Measurements from ENCODE around the gene CCDC148. TPM values are rescaled to one million over a fixed set of nuclear protein-coding genes. Genes with fewer than 3 reads are reported as not detected.
"Not testable (repeated sequence)": the region's sequence is repeated elsewhere in the genome, so short reads cannot be mapped to it uniquely, and the experiment has no call there.

CCDC148 gene
- total RNA-seq, 2 experiments from 2014 or later, result not detected

DNA sequence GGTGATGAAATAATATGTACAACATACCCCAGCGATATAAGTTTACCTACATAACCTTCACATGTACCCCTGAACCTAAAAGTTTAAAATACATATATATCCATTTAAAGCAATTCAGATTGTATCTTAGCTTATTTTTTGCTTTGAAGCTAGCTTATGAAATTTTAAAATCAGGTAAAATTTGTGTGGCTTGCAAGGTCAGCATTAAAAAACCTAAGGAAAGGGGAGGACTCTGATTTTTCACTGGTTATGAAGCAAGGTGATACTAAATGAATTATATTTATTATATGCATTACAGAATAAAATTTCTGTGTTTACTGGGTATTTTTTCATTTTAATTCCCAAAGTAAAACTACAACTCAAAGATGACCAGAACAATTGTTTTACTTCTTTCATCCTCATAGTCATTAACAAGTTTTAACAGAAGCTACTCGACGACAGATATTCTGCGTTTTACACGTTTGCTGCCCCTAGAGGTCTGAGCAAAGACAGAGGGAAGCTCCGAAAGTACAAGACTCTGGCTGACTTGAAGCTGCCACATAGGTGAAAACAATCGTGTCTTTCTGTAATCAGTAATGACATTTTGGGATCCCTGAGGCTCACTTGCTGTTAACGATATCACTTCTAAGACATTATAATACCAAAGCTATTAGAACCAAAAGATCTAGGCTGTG, 17.3 kb upstream of the CCDC148 start:
- TF ChIP-seq, protein P1, sequence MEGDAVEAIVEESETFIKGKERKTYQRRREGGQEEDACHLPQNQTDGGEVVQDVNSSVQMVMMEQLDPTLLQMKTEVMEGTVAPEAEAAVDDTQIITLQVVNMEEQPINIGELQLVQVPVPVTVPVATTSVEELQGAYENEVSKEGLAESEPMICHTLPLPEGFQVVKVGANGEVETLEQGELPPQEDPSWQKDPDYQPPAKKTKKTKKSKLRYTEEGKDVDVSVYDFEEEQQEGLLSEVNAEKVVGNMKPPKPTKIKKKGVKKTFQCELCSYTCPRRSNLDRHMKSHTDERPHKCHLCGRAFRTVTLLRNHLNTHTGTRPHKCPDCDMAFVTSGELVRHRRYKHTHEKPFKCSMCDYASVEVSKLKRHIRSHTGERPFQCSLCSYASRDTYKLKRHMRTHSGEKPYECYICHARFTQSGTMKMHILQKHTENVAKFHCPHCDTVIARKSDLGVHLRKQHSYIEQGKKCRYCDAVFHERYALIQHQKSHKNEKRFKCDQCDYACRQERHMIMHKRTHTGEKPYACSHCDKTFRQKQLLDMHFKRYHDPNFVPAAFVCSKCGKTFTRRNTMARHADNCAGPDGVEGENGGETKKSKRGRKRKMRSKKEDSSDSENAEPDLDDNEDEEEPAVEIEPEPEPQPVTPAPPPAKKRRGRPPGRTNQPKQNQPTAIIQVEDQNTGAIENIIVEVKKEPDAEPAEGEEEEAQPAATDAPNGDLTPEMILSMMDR (IDR thresholded peaks at IDR 0.05), result no peak
- Mint-ChIP-seq H3K27me3 (no peaks in the 10 kb centered on the region), H3K9me3 (peaks cover 3% of the 10 kb centered on the region), H3K4me3 (no peak overlapping the region), H3K27ac (no peak overlapping the region), H3K4me1 (ENCODE audit: low read depth) (peaks cover 15% of the 10 kb centered on the region), H3K36me3 (ENCODE audit: low read depth) (peaks cover 12% of the 10 kb centered on the region)
- POLR2A ChIA-PET, result no interaction called here
- ATAC-seq (no peak), DNase-seq (no peak)
- CTCF ChIA-PET, result interaction anchor here (1.3 kb wide), 2 partner anchors 9 to 15 kb away, joined by 3 to 4 read pairs; no protein-coding TSS in a partner anchor
- intact Hi-C loops (cut with micrococcal nuclease), result no loop called here

DNA sequence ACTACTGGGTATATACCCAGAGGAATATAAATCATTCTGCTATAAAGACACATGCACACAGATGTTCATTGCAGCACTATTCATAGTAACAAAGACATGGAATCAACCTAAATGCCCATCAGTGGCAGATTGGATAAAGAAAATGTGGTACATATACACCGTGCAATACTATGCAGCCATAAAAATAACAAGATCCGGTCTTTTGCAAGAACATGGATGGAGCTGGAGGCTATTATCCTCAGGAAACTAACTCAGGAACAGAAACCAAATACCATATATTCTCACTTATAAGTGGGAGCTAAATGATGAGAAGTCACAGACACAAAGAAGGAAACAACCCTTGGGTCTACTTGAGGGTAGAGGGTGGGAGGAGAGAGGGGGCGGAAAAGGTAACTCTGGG, 16.7 kb upstream of the CCDC148 start:
- CTCF ChIA-PET, result interaction anchor here (1.3 kb wide), 2 partner anchors 8 to 14 kb away, joined by 3 to 4 read pairs; no protein-coding TSS in a partner anchor
- H3K27ac Mint-ChIP-seq; H3K27me3 Mint-ChIP-seq; ATAC-seq; DNase-seq; POLR2A ChIA-PET; intact Hi-C loops (cut with micrococcal nuclease); H3K4me3 Mint-ChIP-seq; H3K9me3 Mint-ChIP-seq: not testable (repeated sequence)
- H3K36me3 Mint-ChIP-seq (ENCODE audit: low read depth), result peaks cover 12% of the 10 kb centered on the region
- H3K4me1 Mint-ChIP-seq (ENCODE audit: low read depth), result peaks cover 14% of the 10 kb centered on the region

DNA sequence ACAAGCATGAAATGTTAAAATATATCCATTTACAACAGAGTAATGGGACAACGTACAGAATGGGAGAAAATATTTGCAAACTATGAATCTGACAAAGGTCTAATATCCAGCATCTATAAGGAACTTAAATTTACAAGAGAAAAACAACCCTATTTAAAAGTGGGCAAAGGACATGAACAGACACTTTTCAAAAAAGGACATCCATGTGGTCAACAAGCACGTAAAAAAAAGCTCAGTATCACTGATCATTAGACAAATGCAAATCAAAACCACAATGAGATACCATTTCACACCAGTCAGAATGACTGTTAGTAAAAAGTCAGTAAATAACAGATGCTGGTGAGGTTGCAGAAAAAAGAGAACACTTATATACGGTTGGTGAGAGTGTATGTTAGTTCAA, 16.3 kb upstream of the CCDC148 start:
- H3K27ac Mint-ChIP-seq; H3K4me3 Mint-ChIP-seq; H3K27me3 Mint-ChIP-seq; DNase-seq; POLR2A ChIA-PET; ATAC-seq; H3K9me3 Mint-ChIP-seq; intact Hi-C loops (cut with micrococcal nuclease): not testable (repeated sequence)
- Mint-ChIP-seq H3K4me1 (ENCODE audit: low read depth) (peaks cover 10% of the 10 kb centered on the region), H3K36me3 (ENCODE audit: low read depth) (peaks cover 12% of the 10 kb centered on the region)
- CTCF ChIA-PET, result interaction anchor here (1.3 kb wide), 2 partner anchors 8 to 14 kb away, joined by 3 to 4 read pairs; no protein-coding TSS in a partner anchor

DNA sequence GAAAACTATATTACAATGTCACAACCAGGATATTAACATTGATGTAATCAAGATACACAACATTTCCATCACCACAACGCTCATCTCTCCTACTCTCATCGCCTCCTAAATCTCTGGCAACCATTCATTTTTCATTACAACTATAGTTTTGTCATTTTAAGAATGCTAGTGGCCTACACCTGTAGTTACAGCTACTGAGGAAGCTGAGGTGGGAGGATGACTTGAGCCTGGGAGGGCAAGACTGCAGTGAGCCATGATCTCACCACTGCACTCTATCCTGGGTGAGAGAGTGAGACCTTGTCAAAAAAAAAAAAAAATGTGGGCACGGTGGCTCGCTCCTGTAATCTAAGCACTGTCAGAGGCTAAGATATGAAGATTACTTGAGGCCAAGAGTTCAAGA, 10.7 kb upstream of the CCDC148 start:
- ChIA-PET CTCF (interaction anchor here (1.1 kb wide), 1 partner anchor 10 kb away, joined by 3 read pairs; no protein-coding TSS in a partner anchor), POLR2A (no interaction called here)
- Mint-ChIP-seq H3K9me3 (no peaks in the 10 kb centered on the region), H3K4me1 (ENCODE audit: low read depth) (no peaks in the 10 kb centered on the region), H3K27ac (no peak overlapping the region), H3K36me3 (ENCODE audit: low read depth) (peaks cover 8% of the 10 kb centered on the region), H3K27me3 (no peaks in the 10 kb centered on the region), H3K4me3 (no peak overlapping the region)
- intact Hi-C loops (cut with micrococcal nuclease), result no loop called here
- TF ChIP-seq, protein P1 (IDR thresholded peaks at IDR 0.05), result no peak
- DNase-seq (no peak), ATAC-seq (no peak)

DNA sequence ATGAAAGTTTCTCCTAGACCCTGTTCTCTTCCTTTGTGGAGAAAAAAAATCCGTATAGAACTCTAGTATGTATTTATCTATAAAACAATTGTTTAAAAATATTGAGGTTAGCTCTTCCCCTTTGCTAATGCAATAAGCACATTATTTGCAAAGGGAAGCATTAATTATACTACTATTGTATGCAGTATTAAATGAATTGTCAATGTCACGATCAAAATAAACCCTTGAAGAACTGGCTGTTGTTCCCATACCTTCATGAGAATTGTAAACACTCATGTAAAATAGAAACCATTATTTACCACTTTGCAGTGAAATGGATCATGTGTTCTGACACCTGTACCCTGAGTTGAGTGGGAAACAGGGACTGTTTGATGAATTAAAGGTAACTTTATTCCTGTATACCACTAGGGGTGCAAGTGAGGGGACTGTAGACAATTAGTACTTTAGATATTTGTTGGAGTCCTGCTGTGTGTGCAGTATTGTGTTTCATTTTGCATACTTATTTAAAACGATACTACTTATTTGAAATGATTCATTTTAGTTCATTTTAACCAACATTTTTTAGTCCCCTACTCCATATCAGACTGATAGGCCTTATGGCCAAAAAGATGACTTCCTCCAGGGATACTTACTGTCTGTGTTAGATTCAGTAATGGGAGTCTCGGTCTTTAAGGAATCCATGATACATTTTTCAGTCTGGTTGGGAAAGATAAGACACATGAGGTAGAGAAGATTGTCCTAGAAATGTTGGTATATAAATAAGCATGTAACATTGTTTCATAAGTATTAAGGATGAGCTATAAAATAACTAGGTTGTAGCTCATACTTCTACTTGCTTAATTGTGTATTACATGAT, 8.1 kb upstream of the CCDC148 start:
- ATAC-seq (peak; percentile 75), DNase-seq (no peak)
- Mint-ChIP-seq H3K4me1 (ENCODE audit: low read depth) (peaks cover 9% of the 10 kb centered on the region), H3K36me3 (ENCODE audit: low read depth) (peaks cover 3% of the 10 kb centered on the region), H3K9me3 (no peaks in the 10 kb centered on the region), H3K4me3 (no peak overlapping the region), H3K27ac (no peak overlapping the region), H3K27me3 (no peaks in the 10 kb centered on the region)
- ChIA-PET POLR2A (no interaction called here), CTCF (interaction anchor here (0.7 to 1.6 kb wide), 8 partner anchors 8 to 290 kb away, joined by 3 to 5 read pairs (median 3); partner anchors contain the start of genes CCDC148 and PKP4)
- intact Hi-C loops (cut with micrococcal nuclease), result no loop called here
- TF ChIP-seq, protein P1 (IDR thresholded peaks at IDR 0.05), result peak; percentile 63

Data from activated CD8-positive, alpha-beta T cell treated with anti-CD3 and anti-CD28 coated beads for 36 hours (primary cell).